HepG2 (cell line): ENCODE measurements around the gene CRK. TPM values are rescaled to one million over a fixed set of nuclear protein-coding genes. Genes with fewer than 3 reads are reported as not detected.

Experiments
- DR1 ChIP-seq: sonication (generic); formaldehyde crosslinking; IDR thresholded peaks from 2 replicates; pipeline ENCODE4 v1.8.0; 2021; ENCODE audit warnings: mild to moderate bottlenecking, missing genetic modification reagents, inconsistent platforms
- EED ChIP-seq: sonication (generic); formaldehyde crosslinking; IDR thresholded peaks from 2 replicates; pipeline ENCODE4 v1.5.0; 2020; ENCODE audit warnings: mild to moderate bottlenecking, missing genetic modification reagents
- HOMEZ ChIP-seq: IDR thresholded peaks from 2 replicates; pipeline ENCODE4 v1.6.1; 2016; ENCODE audit warnings: low read depth
- KDM2A ChIP-seq: sonication (generic); formaldehyde crosslinking; IDR thresholded peaks from 2 replicates; pipeline ENCODE4 v1.4.0; 2020; ENCODE audit warnings: low read depth, missing genetic modification reagents, borderline replicate concordance
- TAF15 ChIP-seq: fragments of 200-400 bp; formaldehyde crosslinking; IDR thresholded peaks from one replicate; pipeline ENCODE4 v1.6.1; 2018; ENCODE audit warnings: mild to moderate bottlenecking, low read depth, low read length; ENCODE audit not compliant: poor library complexity, severe bottlenecking
- YEATS4 ChIP-seq: sonication (generic); formaldehyde crosslinking; IDR thresholded peaks from 2 replicates; pipeline ENCODE4 v1.4.0; 2020; ENCODE audit warnings: missing genetic modification reagents, borderline replicate concordance
- ZBTB3 ChIP-seq: sonication (generic); formaldehyde crosslinking; IDR thresholded peaks from 2 replicates; pipeline ENCODE4 v1.4.0; 2020; ENCODE audit warnings: low read depth, mild to moderate bottlenecking, moderate library complexity, missing genetic modification reagents, borderline replicate concordance
- ZNF354B ChIP-seq: sonication (generic); formaldehyde crosslinking; IDR thresholded peaks from 2 replicates; pipeline ENCODE4 v1.8.0; 2022; ENCODE audit warnings: mild to moderate bottlenecking, missing genetic modification reagents
- ZNF639 ChIP-seq: conservative IDR thresholded peaks from 2 replicates; pipeline ENCODE4 v1.6.1; 2018; ENCODE audit warnings: missing genetic modification reagents
- ZNF724P ChIP-seq: sonication (generic); formaldehyde crosslinking; IDR thresholded peaks from 2 replicates; pipeline ENCODE4 v1.8.0; 2022; ENCODE audit warnings: missing genetic modification reagents, borderline replicate concordance
- ZNF850 ChIP-seq: sonication (generic); formaldehyde crosslinking; conservative IDR thresholded peaks from 2 replicates; pipeline ENCODE4 v1.9.0; 2021; ENCODE audit warnings: mild to moderate bottlenecking, missing genetic modification reagents
- polyA plus RNA-seq, 8 experiments: library from polyadenylated mRNA; depleted of rRNA in 3 of 8; stranded (reverse) in 7 of 8; unstranded in 1 of 8; fragments of >200 nt; fragmentation: Illumina TruSeq in 4 of 8; extraction: Trizol in 4 of 8; gene quantifications; 2 replicates each; pipeline versions ENCODE4 v1.2.1 to v1.2.3, GENCODE V29; 2011 to 2016; ENCODE audit warnings: low read depth in 4 of 8, missing spikeins in 1 of 8, mixed read lengths in 1 of 8; ENCODE audit not compliant: insufficient read depth in 1 of 8
- total RNA-seq, 5 experiments: library from RNA; depleted of rRNA; stranded (reverse); fragments of >200 nt; fragmentation: Illumina TruSeq; extraction: Trizol; gene quantifications; 2 replicates each; pipeline ENCODE4 v1.2.3, GENCODE V29; 2016; ENCODE audit warnings: low read depth in 1 of 5
- TF ChIP-seq, protein P1 (sequence below): sonication (generic); formaldehyde crosslinking; IDR thresholded peaks from 2 replicates; pipeline ENCODE4 v1.4.0; 2020; ENCODE audit warnings: mild to moderate bottlenecking, missing genetic modification reagents
- TF ChIP-seq, protein P2 (sequence below): IDR thresholded peaks from 2 replicates; pipeline ENCODE4 v1.6.1; 2016; ENCODE audit warnings: low read depth, control low read depth
- TF ChIP-seq, protein P3 (sequence below): sonication (generic); formaldehyde crosslinking; IDR thresholded peaks from 2 replicates; pipeline ENCODE4 v1.8.0; 2022; ENCODE audit warnings: low read depth, missing genetic modification reagents

CRK gene
- total and polyA plus RNA-seq, 2 of the 13 experiments (the other 11 are each of a cell fraction or from before 2014, with no cell fraction given): 47.4 to 54.2 TPM

GRCh38 chr17:1413281-1413791, 42.7 kb downstream of the CRK start (continued):
- TF ChIP-seq, protein P1, sequence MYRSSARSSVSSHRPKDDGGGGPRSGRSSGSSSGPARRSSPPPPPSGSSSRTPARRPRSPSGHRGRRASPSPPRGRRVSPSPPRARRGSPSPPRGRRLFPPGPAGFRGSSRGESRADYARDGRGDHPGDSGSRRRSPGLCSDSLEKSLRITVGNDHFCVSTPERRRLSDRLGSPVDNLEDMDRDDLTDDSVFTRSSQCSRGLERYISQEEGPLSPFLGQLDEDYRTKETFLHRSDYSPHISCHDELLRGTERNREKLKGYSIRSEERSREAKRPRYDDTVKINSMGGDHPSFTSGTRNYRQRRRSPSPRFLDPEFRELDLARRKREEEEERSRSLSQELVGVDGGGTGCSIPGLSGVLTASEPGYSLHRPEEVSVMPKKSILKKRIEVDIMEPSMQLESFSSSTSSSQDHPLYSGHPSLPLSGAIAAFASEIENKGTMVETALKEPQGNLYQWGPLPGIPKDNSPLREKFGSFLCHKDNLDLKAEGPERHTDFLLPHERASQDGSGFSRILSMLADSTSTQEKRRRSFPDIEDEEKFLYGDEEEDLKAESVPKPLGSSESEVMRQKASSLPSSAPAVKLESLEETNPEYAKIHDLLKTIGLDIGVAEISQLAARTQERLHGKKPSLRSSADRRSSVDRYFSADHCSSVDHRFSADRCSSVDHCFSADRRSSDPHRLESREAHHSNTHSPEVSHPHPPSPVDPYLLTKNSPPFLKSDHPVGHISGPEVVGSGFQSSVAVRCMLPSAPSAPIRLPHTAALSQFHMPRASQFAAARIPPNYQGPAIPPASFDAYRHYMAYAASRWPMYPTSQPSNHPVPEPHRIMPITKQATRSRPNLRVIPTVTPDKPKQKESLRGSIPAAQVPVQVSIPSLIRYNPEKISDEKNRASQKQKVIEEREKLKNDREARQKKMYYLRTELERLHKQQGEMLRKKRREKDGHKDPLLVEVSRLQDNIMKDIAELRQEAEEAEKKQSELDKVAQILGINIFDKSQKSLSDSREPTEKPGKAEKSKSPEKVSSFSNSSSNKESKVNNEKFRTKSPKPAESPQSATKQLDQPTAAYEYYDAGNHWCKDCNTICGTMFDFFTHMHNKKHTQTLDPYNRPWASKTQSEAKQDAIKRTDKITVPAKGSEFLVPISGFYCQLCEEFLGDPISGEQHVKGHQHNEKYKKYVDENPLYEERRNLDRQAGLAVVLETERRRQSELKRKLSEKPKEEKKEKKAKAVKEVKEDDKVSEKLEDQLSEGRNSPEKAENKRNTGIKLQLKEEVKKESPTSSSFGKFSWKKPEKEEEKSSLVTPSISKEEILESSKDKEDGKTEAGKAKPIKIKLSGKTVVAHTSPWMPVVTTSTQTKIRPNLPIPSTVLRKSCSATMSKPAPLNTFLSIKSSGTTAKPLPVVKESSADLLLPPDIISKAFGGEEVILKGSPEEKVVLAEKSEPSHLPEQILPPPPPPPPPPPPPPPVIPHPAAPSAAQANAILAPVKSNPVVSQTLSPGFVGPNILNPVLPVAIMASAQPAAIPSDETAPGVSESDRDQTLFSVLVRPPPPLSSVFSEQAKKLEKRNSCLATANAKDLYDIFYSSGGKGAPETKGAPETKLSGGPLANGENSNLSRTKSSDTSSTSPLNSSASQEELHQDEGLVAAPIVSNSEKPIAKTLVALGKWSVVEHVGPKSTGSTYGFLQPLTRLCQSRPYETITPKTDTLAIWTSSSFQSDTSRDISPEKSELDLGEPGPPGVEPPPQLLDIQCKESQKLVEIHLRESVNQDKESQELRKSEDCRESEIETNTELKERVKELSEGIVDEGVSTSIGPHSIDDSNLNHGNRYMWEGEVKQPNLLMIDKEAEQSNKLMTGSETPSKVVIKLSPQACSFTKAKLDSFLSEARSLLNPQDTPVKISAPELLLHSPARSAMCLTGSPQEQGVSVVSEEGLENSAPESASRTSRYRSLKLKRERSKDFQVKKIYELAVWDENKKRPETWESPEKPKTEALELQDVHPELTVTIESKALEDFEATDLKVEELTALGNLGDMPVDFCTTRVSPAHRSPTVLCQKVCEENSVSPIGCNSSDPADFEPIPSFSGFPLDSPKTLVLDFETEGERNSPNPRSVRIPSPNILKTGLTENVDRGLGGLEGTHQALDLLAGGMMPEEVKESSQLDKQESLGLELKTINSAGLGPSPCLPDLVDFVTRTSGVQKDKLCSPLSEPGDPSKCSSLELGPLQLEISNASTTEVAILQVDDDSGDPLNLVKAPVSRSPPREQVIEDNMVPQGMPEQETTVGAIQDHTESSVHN (CRISPR knock-in tag): no peak
- TF ChIP-seq ZNF850 (no peak), EED (no peak), ZNF724P (CRISPR knock-in tag) (no peak), TAF15 (no peak), ZNF639 (CRISPR knock-in tag) (no peak), DR1 (CRISPR knock-in tag) (no peak), ZBTB3 (CRISPR knock-in tag) (no peak), HOMEZ (CRISPR knock-in tag) (0 out of 2 replicates have a peak, but pooled peaks have one; percentile 29), KDM2A (CRISPR knock-in tag) (no peak), YEATS4 (CRISPR knock-in tag) (no peak), ZNF354B (CRISPR knock-in tag) (no peak)
- TF ChIP-seq, protein P2, sequence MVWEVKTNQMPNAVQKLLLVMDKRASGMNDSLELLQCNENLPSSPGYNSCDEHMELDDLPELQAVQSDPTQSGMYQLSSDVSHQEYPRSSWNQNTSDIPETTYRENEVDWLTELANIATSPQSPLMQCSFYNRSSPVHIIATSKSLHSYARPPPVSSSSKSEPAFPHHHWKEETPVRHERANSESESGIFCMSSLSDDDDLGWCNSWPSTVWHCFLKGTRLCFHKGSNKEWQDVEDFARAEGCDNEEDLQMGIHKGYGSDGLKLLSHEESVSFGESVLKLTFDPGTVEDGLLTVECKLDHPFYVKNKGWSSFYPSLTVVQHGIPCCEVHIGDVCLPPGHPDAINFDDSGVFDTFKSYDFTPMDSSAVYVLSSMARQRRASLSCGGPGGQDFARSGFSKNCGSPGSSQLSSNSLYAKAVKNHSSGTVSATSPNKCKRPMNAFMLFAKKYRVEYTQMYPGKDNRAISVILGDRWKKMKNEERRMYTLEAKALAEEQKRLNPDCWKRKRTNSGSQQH (CRISPR knock-in tag): no peak
- TF ChIP-seq, protein P3, sequence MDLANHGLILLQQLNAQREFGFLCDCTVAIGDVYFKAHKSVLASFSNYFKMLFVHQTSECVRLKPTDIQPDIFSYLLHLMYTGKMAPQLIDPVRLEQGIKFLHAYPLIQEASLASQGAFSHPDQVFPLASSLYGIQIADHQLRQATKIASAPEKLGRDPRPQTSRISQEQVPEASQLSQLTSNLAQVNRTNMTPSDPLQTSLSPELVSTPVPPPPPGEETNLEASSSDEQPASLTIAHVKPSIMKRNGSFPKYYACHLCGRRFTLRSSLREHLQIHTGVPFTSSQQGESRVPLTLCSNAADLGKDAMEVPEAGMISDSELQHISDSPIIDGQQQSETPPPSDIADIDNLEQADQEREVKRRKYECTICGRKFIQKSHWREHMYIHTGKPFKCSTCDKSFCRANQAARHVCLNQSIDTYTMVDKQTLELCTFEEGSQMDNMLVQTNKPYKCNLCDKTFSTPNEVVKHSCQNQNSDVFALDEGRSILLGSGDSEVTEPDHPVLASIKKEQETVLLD: no peak
